K562 (cell line): ENCODE measurements around the gene BOLA3. TPM values are rescaled to one million over a fixed set of nuclear protein-coding genes. Genes with fewer than 3 reads are reported as not detected.

Experiments
- COPS2 ChIP-seq: fragments of 450-650 bp; conservative IDR thresholded peaks from 2 replicates; pipeline ENCODE4 v1.6.1; 2016; ENCODE audit warnings: mild to moderate bottlenecking, moderate library complexity
- HDAC3 ChIP-seq: fragments of 450-650 bp; IDR thresholded peaks from 2 replicates; pipeline ENCODE4 v1.6.1; 2018; ENCODE audit warnings: borderline replicate concordance, mild to moderate bottlenecking, moderate library complexity; ENCODE audit not compliant: partially characterized antibody
- HDAC6 ChIP-seq: IDR thresholded peaks from 2 replicates; pipeline ENCODE4 v1.6.1; 2012; ENCODE audit warnings: low read depth, mild to moderate bottlenecking, control low read depth, inconsistent platforms, low read length, moderate library complexity
- RBM14 ChIP-seq: fragments of 200-400 bp; formaldehyde crosslinking; IDR thresholded peaks from 2 replicates; pipeline ENCODE4 v1.6.1; 2018; ENCODE audit warnings: low read depth, mild to moderate bottlenecking, low read length, moderate library complexity, borderline replicate concordance; ENCODE audit not compliant: insufficient read depth
- SMC3 ChIP-seq: conservative IDR thresholded peaks from 2 replicates; pipeline ENCODE4 v1.6.1; 2011; ENCODE audit warnings: low read depth, low read length, improper control_type of control experiment; ENCODE audit not compliant: insufficient read depth
- ZBTB1 ChIP-seq: sonication (generic); formaldehyde crosslinking; IDR thresholded peaks from 2 replicates; pipeline ENCODE4 v1.8.1; 2023; ENCODE audit warnings: missing genetic modification reagents, low read depth, mild to moderate bottlenecking, borderline replicate concordance
- ZNF146 ChIP-seq: IDR thresholded peaks from one replicate; pipeline ENCODE4 v1.6.1; 2018; ENCODE audit warnings: missing compliant biosample characterization; ENCODE audit not compliant: unreplicated experiment
- ZNF354B ChIP-seq: fragments of 250-450 bp; sonication (Bioruptor Pico); IDR thresholded peaks from 2 replicates; pipeline ENCODE4 v1.4.0; 2020
- ZNF707 ChIP-seq: fragments of 250-450 bp; sonication (Bioruptor Pico); conservative IDR thresholded peaks from 2 replicates; pipeline ENCODE4 v1.8.0; 2022; ENCODE audit warnings: inconsistent platforms, mild to moderate bottlenecking, moderate library complexity
- ZZZ3 ChIP-seq: fragments of 450-650 bp; IDR thresholded peaks from 2 replicates; pipeline ENCODE4 v1.6.1; 2016; ENCODE audit warnings: antibody characterized with exemption, mild to moderate bottlenecking, moderate library complexity
- polyA plus RNA-seq, 8 experiments: library from polyadenylated mRNA; depleted of rRNA in 4 of 8; stranded (reverse) in 5 of 8; unstranded in 3 of 8; fragments of >200 nt; fragmentation: Nextera tagmentation in 2 of 8; fragmentation: Illumina TruSeq in 1 of 8; extraction: Ambion mirVana in 2 of 8; extraction: Trizol in 1 of 8; gene quantifications; 2 replicates each; pipeline versions ENCODE4 v1.2.1 to v1.2.3, GENCODE V29; 2011 to 2014; ENCODE audit warnings: inconsistent platforms in 1 of 8, missing spikeins in 1 of 8
- total RNA-seq, 7 experiments: library from RNA; depleted of rRNA in 6 of 7; stranded (reverse); fragments of >200 nt in 6 of 7; fragmentation: Illumina TruSeq in 2 of 7; extraction: Trizol in 2 of 7; gene quantifications; 2 replicates each; pipeline versions ENCODE4 v1.2.1 to v1.2.3, GENCODE V29; 2011 to 2021; ENCODE audit warnings: low replicate concordance in 1 of 7
- TF ChIP-seq, protein P1 (sequence below): fragments of 450-650 bp; IDR thresholded peaks from one replicate; pipeline ENCODE4 v1.6.1; 2018; ENCODE audit warnings: mild to moderate bottlenecking, moderate library complexity; ENCODE audit not compliant: partially characterized antibody
- TF ChIP-seq, protein P2 (sequence below): sonication (generic); formaldehyde crosslinking; IDR thresholded peaks from 2 replicates; pipeline ENCODE4 v1.8.0; 2023; ENCODE audit warnings: mild to moderate bottlenecking, missing genetic modification reagents
- TF ChIP-seq, protein P3 (sequence below): fragments of 200-800 bp; sonication (Bioruptor generic); IDR thresholded peaks from 2 replicates; pipeline ENCODE4 v1.6.1; 2016; ENCODE audit warnings: missing genetic modification characterization, missing compliant biosample characterization

Gene BOLA3
- total and polyA plus RNA-seq, 9 of the 15 experiments (the other 6 are each of a cell fraction or from before 2014, with no cell fraction given): 149 to 619 (median 255) TPM

DNA sequence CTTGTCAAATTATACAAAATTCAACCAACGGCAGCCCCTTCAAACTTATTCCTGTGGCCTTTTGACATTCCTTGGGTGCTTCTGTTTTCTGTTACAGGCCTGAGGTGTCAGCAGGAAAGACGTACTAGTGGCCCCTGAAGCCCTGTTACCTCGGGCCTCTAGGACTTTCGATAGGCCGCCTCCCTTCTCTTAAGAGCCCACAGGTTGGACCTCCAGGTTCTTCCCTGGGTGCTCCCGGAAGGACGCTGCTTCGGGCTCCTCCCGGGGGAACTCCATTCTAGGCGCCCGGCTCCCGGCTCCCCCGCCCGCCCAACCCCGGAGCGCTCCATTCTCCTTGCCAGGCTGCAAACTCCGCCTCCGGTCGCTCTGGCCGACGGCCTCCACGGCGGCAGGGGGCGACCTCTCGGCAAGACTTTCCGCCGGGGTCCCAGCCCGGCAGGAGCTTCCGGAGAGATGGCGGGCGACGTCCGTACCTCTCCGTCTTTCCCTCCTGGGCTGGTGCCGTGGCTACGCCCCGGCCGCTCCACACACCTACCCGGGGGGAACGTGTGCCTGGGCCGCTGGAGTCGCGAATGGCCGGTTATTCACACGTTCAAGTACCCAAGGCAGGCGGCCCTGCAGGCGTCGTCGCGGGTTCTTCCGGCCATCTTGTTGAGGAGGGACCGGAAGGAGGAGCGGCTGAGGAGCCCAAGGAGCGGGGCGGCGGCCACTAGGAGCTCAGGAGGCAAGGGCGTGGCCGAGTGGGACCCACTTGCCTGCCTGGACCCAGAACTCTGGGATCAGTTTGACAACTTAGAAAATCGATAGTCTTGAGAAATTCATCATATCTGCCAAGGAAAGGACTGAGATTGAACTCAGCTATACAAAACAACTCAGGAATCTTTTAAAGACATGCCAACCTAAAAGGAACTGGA is 27.5 kb downstream of the BOLA3 start (continued):
- TF ChIP-seq, protein P1, sequence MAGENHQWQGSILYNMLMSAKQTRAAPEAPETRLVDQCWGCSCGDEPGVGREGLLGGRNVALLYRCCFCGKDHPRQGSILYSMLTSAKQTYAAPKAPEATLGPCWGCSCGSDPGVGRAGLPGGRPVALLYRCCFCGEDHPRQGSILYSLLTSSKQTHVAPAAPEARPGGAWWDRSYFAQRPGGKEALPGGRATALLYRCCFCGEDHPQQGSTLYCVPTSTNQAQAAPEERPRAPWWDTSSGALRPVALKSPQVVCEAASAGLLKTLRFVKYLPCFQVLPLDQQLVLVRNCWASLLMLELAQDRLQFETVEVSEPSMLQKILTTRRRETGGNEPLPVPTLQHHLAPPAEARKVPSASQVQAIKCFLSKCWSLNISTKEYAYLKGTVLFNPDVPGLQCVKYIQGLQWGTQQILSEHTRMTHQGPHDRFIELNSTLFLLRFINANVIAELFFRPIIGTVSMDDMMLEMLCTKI: no peak
- TF ChIP-seq, protein P2, sequence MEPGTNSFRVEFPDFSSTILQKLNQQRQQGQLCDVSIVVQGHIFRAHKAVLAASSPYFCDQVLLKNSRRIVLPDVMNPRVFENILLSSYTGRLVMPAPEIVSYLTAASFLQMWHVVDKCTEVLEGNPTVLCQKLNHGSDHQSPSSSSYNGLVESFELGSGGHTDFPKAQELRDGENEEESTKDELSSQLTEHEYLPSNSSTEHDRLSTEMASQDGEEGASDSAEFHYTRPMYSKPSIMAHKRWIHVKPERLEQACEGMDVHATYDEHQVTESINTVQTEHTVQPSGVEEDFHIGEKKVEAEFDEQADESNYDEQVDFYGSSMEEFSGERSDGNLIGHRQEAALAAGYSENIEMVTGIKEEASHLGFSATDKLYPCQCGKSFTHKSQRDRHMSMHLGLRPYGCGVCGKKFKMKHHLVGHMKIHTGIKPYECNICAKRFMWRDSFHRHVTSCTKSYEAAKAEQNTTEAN (CRISPR knock-in tag): no peak
- peak; percentile 54 for TF ChIP-seq HDAC3
- 0 out of 2 replicates have a peak, but pooled peaks have one; percentile 50 for TF ChIP-seq ZNF707 (CRISPR knock-in tag)
- TF ChIP-seq, protein P3, sequence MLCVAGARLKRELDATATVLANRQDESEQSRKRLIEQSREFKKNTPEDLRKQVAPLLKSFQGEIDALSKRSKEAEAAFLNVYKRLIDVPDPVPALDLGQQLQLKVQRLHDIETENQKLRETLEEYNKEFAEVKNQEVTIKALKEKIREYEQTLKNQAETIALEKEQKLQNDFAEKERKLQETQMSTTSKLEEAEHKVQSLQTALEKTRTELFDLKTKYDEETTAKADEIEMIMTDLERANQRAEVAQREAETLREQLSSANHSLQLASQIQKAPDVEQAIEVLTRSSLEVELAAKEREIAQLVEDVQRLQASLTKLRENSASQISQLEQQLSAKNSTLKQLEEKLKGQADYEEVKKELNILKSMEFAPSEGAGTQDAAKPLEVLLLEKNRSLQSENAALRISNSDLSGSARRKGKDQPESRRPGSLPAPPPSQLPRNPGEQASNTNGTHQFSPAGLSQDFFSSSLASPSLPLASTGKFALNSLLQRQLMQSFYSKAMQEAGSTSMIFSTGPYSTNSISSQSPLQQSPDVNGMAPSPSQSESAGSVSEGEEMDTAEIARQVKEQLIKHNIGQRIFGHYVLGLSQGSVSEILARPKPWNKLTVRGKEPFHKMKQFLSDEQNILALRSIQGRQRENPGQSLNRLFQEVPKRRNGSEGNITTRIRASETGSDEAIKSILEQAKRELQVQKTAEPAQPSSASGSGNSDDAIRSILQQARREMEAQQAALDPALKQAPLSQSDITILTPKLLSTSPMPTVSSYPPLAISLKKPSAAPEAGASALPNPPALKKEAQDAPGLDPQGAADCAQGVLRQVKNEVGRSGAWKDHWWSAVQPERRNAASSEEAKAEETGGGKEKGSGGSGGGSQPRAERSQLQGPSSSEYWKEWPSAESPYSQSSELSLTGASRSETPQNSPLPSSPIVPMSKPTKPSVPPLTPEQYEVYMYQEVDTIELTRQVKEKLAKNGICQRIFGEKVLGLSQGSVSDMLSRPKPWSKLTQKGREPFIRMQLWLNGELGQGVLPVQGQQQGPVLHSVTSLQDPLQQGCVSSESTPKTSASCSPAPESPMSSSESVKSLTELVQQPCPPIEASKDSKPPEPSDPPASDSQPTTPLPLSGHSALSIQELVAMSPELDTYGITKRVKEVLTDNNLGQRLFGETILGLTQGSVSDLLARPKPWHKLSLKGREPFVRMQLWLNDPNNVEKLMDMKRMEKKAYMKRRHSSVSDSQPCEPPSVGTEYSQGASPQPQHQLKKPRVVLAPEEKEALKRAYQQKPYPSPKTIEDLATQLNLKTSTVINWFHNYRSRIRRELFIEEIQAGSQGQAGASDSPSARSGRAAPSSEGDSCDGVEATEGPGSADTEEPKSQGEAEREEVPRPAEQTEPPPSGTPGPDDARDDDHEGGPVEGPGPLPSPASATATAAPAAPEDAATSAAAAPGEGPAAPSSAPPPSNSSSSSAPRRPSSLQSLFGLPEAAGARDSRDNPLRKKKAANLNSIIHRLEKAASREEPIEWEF (CRISPR knock-in tag): no peak
- TF ChIP-seq ZZZ3: 0 out of 2 replicates have a peak, but pooled peaks have one; percentile 50
- peak; percentile 8 for TF ChIP-seq ZNF146 (CRISPR knock-in tag)
- peak; percentile 36; the same call in 1 of the 2 replicates for TF ChIP-seq SMC3
- no peak for TF ChIP-seq ZBTB1 (CRISPR knock-in tag)
- TF ChIP-seq ZNF354B (CRISPR knock-in tag): no peak
- no peak for TF ChIP-seq HDAC6
- TF ChIP-seq RBM14: 0 out of 2 replicates have a peak, but pooled peaks have one; percentile 73
- no peak for TF ChIP-seq COPS2
